ENCODE measurements around the gene DNAJC15. TPM values are rescaled to one million over a fixed set of nuclear protein-coding genes. Genes with fewer than 3 reads are reported as not detected.

Gene DNAJC15
- total RNA-seq, 2 experiments from 2014 or later: 12.5 to 15.7 TPM

- Mint-ChIP-seq H3K9me3 (peaks cover 1% of the 10 kb centered on the region), H3K27ac (peak within 1 kb of the TSS; percentile 99), H3K27me3 (no peaks in the 10 kb centered on the region), H3K36me3 (peaks cover 31% of the 10 kb centered on the region), H3K4me3 (peak within 1 kb of the TSS; percentile 90), H3K4me1 (peaks cover 49% of the 10 kb centered on the region)
- peak; percentile 80 for DNase-seq
- POLR2A ChIA-PET: interaction anchor here (0.5 to 4.5 kb wide), 17 partner anchors 9 to 887 kb away, joined by 3 to 61 read pairs (median 5); partner anchors contain the start of genes CCDC122 and DNAJC15
- ATAC-seq (ENCODE audit: low read depth): peak; percentile 89
These were observed 31.3 kb upstream of the DNAJC15 start, which contains the start of gene EPSTI1 for GRCh38 chr13:42991898-42992763. TSS of gene EPSTI1 (minus strand) at chr13:42992241. CDS start at chr13:42992165, 76 bp downstream.

GRCh38 chr13:42992764-42993122, 30.6 kb upstream of the DNAJC15 start:
- Mint-ChIP-seq H3K4me1 (peaks cover 43% of the 10 kb centered on the region), H3K27ac (peak overlapping the region; percentile 99), H3K27me3 (no peaks in the 10 kb centered on the region), H3K4me3 (peak overlapping the region; percentile 90), H3K36me3 (peaks cover 25% of the 10 kb centered on the region), H3K9me3 (peaks cover 1% of the 10 kb centered on the region)
- POLR2A ChIA-PET: interaction anchor here (0.5 to 4.5 kb wide), 16 partner anchors 8 to 886 kb away, joined by 3 to 61 read pairs (median 5); partner anchors contain the start of genes CCDC122 and DNAJC15
- no peak for DNase-seq
- no peak for ATAC-seq (ENCODE audit: low read depth)

- DNase-seq (no peak), ATAC-seq (ENCODE audit: low read depth) (no peak)
- H3K9me3 Mint-ChIP-seq: peaks cover 3% of the 10 kb centered on the region
- H3K4me1 Mint-ChIP-seq: peaks cover 38% of the 10 kb centered on the region
- POLR2A ChIA-PET: no interaction called here
- H3K27ac Mint-ChIP-seq: no peak overlapping the region
- no peak overlapping the region for H3K4me3 Mint-ChIP-seq
- H3K36me3 Mint-ChIP-seq: peaks cover 18% of the 10 kb centered on the region
- H3K27me3 Mint-ChIP-seq: no peaks in the 10 kb centered on the region
These were observed 28.5 kb upstream of the DNAJC15 start for GRCh38 chr13:42994878-42995277.

GRCh38 chr13:42996584-42996983, 26.8 kb upstream of the DNAJC15 start:
- POLR2A ChIA-PET: interaction anchor here (1.3 kb wide), 1 partner anchor 27 kb away, joined by 4 read pairs; the partner anchor contains the start of gene DNAJC15
- Mint-ChIP-seq H3K4me1 (peaks cover 27% of the 10 kb centered on the region), H3K36me3 (peaks cover 7% of the 10 kb centered on the region), H3K9me3 (peaks cover 3% of the 10 kb centered on the region), H3K27me3 (no peaks in the 10 kb centered on the region), H3K27ac (peak overlapping the region; percentile 13), H3K4me3 (no peak overlapping the region)
- DNase-seq (no peak), ATAC-seq (ENCODE audit: low read depth) (no peak)

DNA sequence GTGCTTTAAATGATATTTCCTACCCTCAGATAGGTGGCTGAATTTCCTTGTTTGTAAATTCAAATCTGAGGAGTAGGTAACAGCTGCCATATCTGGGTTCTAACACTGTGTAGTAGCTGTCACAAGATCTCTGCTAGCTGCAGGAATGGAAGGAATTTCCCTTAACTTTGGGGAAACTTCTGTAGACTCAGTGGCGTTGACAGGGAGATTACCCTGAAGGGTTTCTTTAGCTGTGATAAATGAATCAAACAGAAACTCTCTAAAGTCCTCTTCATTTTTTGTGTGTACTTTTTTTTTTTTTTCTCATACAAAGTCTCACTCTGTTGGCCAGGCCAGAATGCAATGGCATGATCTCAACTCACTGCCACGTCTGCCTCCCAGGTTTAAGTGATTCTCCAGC, 26.0 kb upstream of the DNAJC15 start:
- DNase-seq (no peak), ATAC-seq (ENCODE audit: low read depth) (no peak)
- H3K4me1 Mint-ChIP-seq: peaks cover 27% of the 10 kb centered on the region

GRCh38 chr13:42999491-42999890, 23.9 kb upstream of the DNAJC15 start:
- Mint-ChIP-seq H3K27me3 (no peaks in the 10 kb centered on the region), H3K36me3 (peaks cover 14% of the 10 kb centered on the region), H3K27ac (no peak overlapping the region), H3K4me1 (peaks cover 14% of the 10 kb centered on the region), H3K9me3 (peaks cover 8% of the 10 kb centered on the region), H3K4me3 (no peak overlapping the region)
- POLR2A ChIA-PET: no interaction called here
- no peak for ATAC-seq (ENCODE audit: low read depth)
- no peak for DNase-seq

More for the DNA sequence above, 26.0 kb upstream of the DNAJC15 start:
- H3K9me3 Mint-ChIP-seq: peaks cover 3% of the 10 kb centered on the region
- H3K4me3 Mint-ChIP-seq: no peak overlapping the region
- H3K27ac Mint-ChIP-seq: no peak overlapping the region
- POLR2A ChIA-PET: interaction anchor here (1.3 kb wide), 1 partner anchor 26 kb away, joined by 4 read pairs; the partner anchor contains the start of gene DNAJC15
- no peaks in the 10 kb centered on the region for H3K27me3 Mint-ChIP-seq
- peaks cover 11% of the 10 kb centered on the region for H3K36me3 Mint-ChIP-seq

- POLR2A ChIA-PET: interaction anchor here (1.2 kb wide), 1 partner anchor 8 kb away, joined by 5 read pairs; no protein-coding TSS in a partner anchor
- Mint-ChIP-seq H3K27ac (no peak overlapping the region), H3K4me1 (peaks cover 11% of the 10 kb centered on the region), H3K36me3 (peaks cover 14% of the 10 kb centered on the region), H3K4me3 (no peak overlapping the region), H3K9me3 (peaks cover 8% of the 10 kb centered on the region), H3K27me3 (no peaks in the 10 kb centered on the region)
- DNase-seq: no peak
- no peak for ATAC-seq (ENCODE audit: low read depth)
These were observed 22.7 kb upstream of the DNAJC15 start for GRCh38 chr13:43000676-43001075.

- DNase-seq (no peak), ATAC-seq (ENCODE audit: low read depth) (no peak)
- Mint-ChIP-seq H3K27ac (no peak overlapping the region), H3K27me3 (peaks cover 2% of the 10 kb centered on the region), H3K36me3 (peaks cover 13% of the 10 kb centered on the region), H3K9me3 (peaks cover 8% of the 10 kb centered on the region), H3K4me3 (no peak overlapping the region), H3K4me1 (peaks cover 5% of the 10 kb centered on the region)
- POLR2A ChIA-PET: no interaction called here
These were observed 21.4 kb upstream of the DNAJC15 start for GRCh38 chr13:43002021-43002420.

- Mint-ChIP-seq H3K36me3 (peaks cover 12% of the 10 kb centered on the region), H3K27ac (no peak overlapping the region), H3K9me3 (peaks cover 5% of the 10 kb centered on the region), H3K4me1 (peaks cover 6% of the 10 kb centered on the region), H3K4me3 (no peak overlapping the region), H3K27me3 (peaks cover 4% of the 10 kb centered on the region)
- ATAC-seq (ENCODE audit: low read depth) (no peak), DNase-seq (no peak)
- POLR2A ChIA-PET: no interaction called here
These were observed 20.4 kb upstream of the DNAJC15 start for GRCh38 chr13:43003010-43003409.

DNA sequence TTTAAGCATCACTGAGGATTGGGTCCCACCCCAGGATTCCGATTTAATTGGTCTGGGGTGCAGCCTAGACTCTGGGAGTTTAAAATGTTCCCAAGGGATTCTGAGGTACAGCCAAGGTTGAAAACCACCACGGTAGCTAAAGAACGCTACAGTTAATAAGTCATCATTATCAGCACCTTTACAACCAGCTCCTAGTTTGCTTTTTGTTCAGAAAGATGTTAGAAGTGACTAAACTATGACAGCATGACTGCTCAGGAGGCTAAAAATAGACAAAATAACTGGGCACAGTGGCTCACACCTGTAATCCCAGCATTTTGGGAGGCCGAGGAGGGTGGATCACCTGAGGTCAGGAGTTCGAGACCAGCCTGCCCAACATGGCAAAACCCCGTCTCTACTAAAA, 19.7 kb upstream of the DNAJC15 start:
- Mint-ChIP-seq H3K36me3 (peaks cover 12% of the 10 kb centered on the region), H3K4me1 (peaks cover 6% of the 10 kb centered on the region), H3K27me3 (peaks cover 4% of the 10 kb centered on the region), H3K9me3 (peaks cover 5% of the 10 kb centered on the region), H3K27ac (no peak overlapping the region), H3K4me3 (no peak overlapping the region)
- POLR2A ChIA-PET: no interaction called here
- ATAC-seq (ENCODE audit: low read depth) (no peak), DNase-seq (no peak)

DNA sequence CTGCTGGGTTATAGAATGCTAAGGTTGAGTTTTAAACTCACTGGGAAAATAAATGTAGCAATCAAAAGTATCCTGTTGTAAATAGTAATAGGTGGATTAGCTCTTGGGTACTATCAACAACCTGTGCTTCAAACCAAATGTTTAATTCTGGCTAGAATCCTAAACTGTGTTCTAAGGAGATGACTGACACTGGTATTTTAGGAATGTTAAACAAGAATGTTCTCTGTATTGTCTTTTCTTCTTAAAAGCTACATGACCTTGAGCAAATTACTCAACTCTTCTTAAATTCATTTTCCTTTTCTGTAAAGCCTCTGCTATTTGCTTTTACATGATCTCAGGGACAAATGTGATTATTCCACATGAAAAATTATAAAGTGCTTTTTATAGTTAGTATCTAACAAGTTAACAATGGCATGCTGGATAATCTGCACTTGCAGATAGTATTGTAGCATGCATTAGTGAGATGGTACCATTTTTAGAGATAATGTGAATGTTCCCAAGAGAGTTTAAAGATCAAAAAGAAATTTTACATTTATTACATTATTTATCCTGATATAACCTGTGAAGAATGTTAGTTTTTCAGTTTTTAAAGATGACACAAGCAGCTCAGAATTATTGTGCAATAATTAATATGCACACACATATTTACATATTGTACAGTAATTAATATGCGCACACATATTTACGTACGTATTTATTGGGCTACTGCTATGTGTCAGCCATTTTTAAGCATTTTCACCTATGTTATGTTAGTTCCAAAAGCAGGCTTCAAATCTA, 17.7 kb upstream of the DNAJC15 start:
- Mint-ChIP-seq H3K27me3 (peaks cover 4% of the 10 kb centered on the region), H3K4me3 (no peak overlapping the region), H3K4me1 (peaks cover 6% of the 10 kb centered on the region), H3K36me3 (peaks cover 12% of the 10 kb centered on the region), H3K9me3 (peaks cover 5% of the 10 kb centered on the region), H3K27ac (no peak overlapping the region)
- POLR2A ChIA-PET: no interaction called here
- DNase-seq (no peak), ATAC-seq (ENCODE audit: low read depth) (no peak)

- H3K4me1 Mint-ChIP-seq: peaks cover 6% of the 10 kb centered on the region
- DNase-seq (no peak), ATAC-seq (ENCODE audit: low read depth) (no peak)
- peaks cover 4% of the 10 kb centered on the region for H3K27me3 Mint-ChIP-seq
- H3K9me3 Mint-ChIP-seq: peaks cover 5% of the 10 kb centered on the region
- peaks cover 10% of the 10 kb centered on the region for H3K36me3 Mint-ChIP-seq
- H3K4me3 Mint-ChIP-seq: no peak overlapping the region
- H3K27ac Mint-ChIP-seq: no peak overlapping the region
- POLR2A ChIA-PET: no interaction called here
These were observed 16.3 kb upstream of the DNAJC15 start for GRCh38 chr13:43006893-43007631.

- H3K27me3 Mint-ChIP-seq: peaks cover 4% of the 10 kb centered on the region
- H3K4me1 Mint-ChIP-seq: peaks cover 6% of the 10 kb centered on the region
- no peak for DNase-seq
- no peak overlapping the region for H3K27ac Mint-ChIP-seq
- H3K9me3 Mint-ChIP-seq: no peaks in the 10 kb centered on the region
- no peak overlapping the region for H3K4me3 Mint-ChIP-seq
- no peaks in the 10 kb centered on the region for H3K36me3 Mint-ChIP-seq
- POLR2A ChIA-PET: no interaction called here
- no peak for ATAC-seq (ENCODE audit: low read depth)
These were observed 14.8 kb upstream of the DNAJC15 start for GRCh38 chr13:43008596-43008995.

Measured in activated naive CD8-positive, alpha-beta T cell treated with anti-CD3 and anti-CD28 coated beads, Interleukin-2, amount 10 ng/mL, durations not matched to agents 7 days and 5 days (primary cell).